GM13976 (cell line): ENCODE measurements around the gene PCDHA9.
"Not testable (repeated sequence)": the region's sequence is repeated elsewhere in the genome, so short reads cannot be mapped to it uniquely, and the experiment has no call there.

Experiments used
- DNase-seq: peaks from one replicate; pipeline ENCODE4 v3.0.0; 2012; ENCODE audit warnings: low spot score
- CTCF ChIP-seq: IDR thresholded peaks from 2 replicates; pipeline ENCODE4 v1.5.1; 2012; ENCODE audit warnings: borderline replicate concordance, mild to moderate bottlenecking; ENCODE audit not compliant: insufficient read depth; ENCODE audit errors: extremely low read depth, missing control alignments, control extremely low read depth
- in situ Hi-C: fragments of 300-500 bp; cut with MboI; formaldehyde crosslinking; loops from one replicate; pipeline ENCODE4 v1.12.0; 2022; ENCODE audit warnings: low sequenced_read_pairs, mixed read lengths, inconsistent platforms; ENCODE audit not compliant: unreplicated experiment

PCDHA9 gene

GRCh38 chr5:140808889-140809291 lies 39.3 kb upstream of the PCDHA9 start:
- DNase-seq: no peak
- no peak for TF ChIP-seq CTCF
- in situ Hi-C loops: no loop called here

- no peak for TF ChIP-seq CTCF
- DNase-seq: no peak
- in situ Hi-C loops: no loop called here
These were observed 26.6 kb upstream of the PCDHA9 start, which contains the start of gene PCDHA5 for GRCh38 chr5:140821375-140822280. TSS of gene PCDHA5 (plus strand) at chr5:140821613.

GRCh38 chr5:140822281-140822629 lies 25.9 kb upstream of the PCDHA9 start:
- no peak for TF ChIP-seq CTCF
- no peak for DNase-seq
- in situ Hi-C loops: no loop called here

GRCh38 chr5:140822969-140823368 lies 25.2 kb upstream of the PCDHA9 start:
- DNase-seq, in situ Hi-C loops: not testable (repeated sequence)

- in situ Hi-C loops: no loop called here
- no peak for DNase-seq
- TF ChIP-seq CTCF: no peak
These were observed 24.7 kb upstream of the PCDHA9 start for GRCh38 chr5:140823475-140823874.

- no peak for TF ChIP-seq CTCF
- in situ Hi-C loops: no loop called here
- DNase-seq: no peak
These were observed 20.3 kb upstream of the PCDHA9 start, which contains the start of gene PCDHA6 for GRCh38 chr5:140827704-140828361. TSS of gene PCDHA6 (plus strand) at chr5:140827960. CDS start at chr5:140828092, 132 bp downstream.

- TF ChIP-seq CTCF: no peak
- DNase-seq: no peak
These were observed 19.8 kb upstream of the PCDHA9 start for GRCh38 chr5:140828362-140828737.

GRCh38 chr5:140829511-140830501 lies 18.4 kb upstream of the PCDHA9 start:
- in situ Hi-C loops, DNase-seq: not testable (repeated sequence)

More at GRCh38 chr5:140828362-140828737, 19.8 kb upstream of the PCDHA9 start:
- in situ Hi-C loops: no loop called here
